Peyer's patch (tissue), 4 donors: Measurements from ENCODE around the gene HOXD8. TPM values are rescaled to one million over a fixed set of nuclear protein-coding genes. Genes with fewer than 3 reads are reported as not detected.

Source experiments
- DNase-seq, 3 donors: peaks; one replicate each; pipeline ENCODE4 v3.0.0-alpha.2; 2017 to 2019
- H3K27ac ChIP-seq, 4 donors: fragments of 200-600 bp; sonication (generic); one replicate each; pipeline ENCODE4 v1.5.1; 2016 to 2019
- H3K27me3 ChIP-seq, 2 donors: fragments of 200-600 bp; sonication (generic); one replicate each; pipeline ENCODE4 v1.5.1; 2019
- H3K36me3 ChIP-seq, 3 donors: fragments of 200-600 bp; sonication (generic); one replicate each; pipeline ENCODE4 v1.5.1; 2016 to 2019
- H3K4me1 ChIP-seq, 4 donors: fragments of 200-600 bp; sonication (generic); one replicate each; pipeline ENCODE4 v1.5.1; 2016 to 2019
- H3K4me3 ChIP-seq, 4 donors: fragments of 200-600 bp; sonication (generic); 1 replicate in 3 of 4; 2 replicates in 1 of 4; pipeline ENCODE4 v1.5.1; 2016 to 2019; ENCODE audit warnings: mild to moderate bottlenecking in 1 of 4
- H3K9me3 ChIP-seq, 4 donors: fragments of 200-600 bp; sonication (generic); one replicate each; pipeline ENCODE4 v1.5.1; 2016 to 2019; ENCODE audit warnings: mild to moderate bottlenecking in 1 of 4
- POLR2A ChIP-seq, 2 donors: fragments of 450-650 bp; IDR thresholded peaks; one replicate each; pipeline ENCODE4 v1.5.1; 2017; ENCODE audit warnings: antibody characterized with exemption in 2 of 2, mild to moderate bottlenecking in 2 of 2, moderate library complexity in 2 of 2
- total RNA-seq, 4 donors: library from RNA; depleted of rRNA; stranded (reverse); fragments of >200 nt; gene quantifications; one replicate each; pipeline ENCODE4 v1.1.0, GENCODE V29; 2016
- TF ChIP-seq, protein P1 (sequence below), 6 experiments: fragments of 450-650 bp in 4 of 6; fragments of 200-600 bp in 2 of 6; sonication (generic) in 1 of 6; IDR thresholded peaks; one replicate each; pipeline ENCODE4 v1.5.1; 2017 to 2019; ENCODE audit warnings: antibody characterized with exemption in 6 of 6, mild to moderate bottlenecking in 3 of 6, moderate library complexity in 1 of 6

Gene HOXD8
- total RNA-seq, 4 donors from 2014 or later = 3.3 to 9.1 (median 5.0) TPM

- no peak within 1 kb of the TSS for H3K4me3 ChIP-seq
- DNase-seq = peak in 1 of 3 donors; percentile 44
- H3K9me3 ChIP-seq = no peaks in the 10 kb centered on the region
- H3K36me3 ChIP-seq = no peaks in the 10 kb centered on the region
- H3K27me3 ChIP-seq = peaks cover 0 to 93% of the 10 kb centered on the region in 2 donors
- H3K4me1 ChIP-seq = peaks cover 0 to 30% (median 0%) of the 10 kb centered on the region in 4 donors
- no peak within 1 kb of the TSS for H3K27ac ChIP-seq
- no peak for TF ChIP-seq POLR2A (IDR thresholded peaks at IDR 0.05)
- TF ChIP-seq, protein P1, sequence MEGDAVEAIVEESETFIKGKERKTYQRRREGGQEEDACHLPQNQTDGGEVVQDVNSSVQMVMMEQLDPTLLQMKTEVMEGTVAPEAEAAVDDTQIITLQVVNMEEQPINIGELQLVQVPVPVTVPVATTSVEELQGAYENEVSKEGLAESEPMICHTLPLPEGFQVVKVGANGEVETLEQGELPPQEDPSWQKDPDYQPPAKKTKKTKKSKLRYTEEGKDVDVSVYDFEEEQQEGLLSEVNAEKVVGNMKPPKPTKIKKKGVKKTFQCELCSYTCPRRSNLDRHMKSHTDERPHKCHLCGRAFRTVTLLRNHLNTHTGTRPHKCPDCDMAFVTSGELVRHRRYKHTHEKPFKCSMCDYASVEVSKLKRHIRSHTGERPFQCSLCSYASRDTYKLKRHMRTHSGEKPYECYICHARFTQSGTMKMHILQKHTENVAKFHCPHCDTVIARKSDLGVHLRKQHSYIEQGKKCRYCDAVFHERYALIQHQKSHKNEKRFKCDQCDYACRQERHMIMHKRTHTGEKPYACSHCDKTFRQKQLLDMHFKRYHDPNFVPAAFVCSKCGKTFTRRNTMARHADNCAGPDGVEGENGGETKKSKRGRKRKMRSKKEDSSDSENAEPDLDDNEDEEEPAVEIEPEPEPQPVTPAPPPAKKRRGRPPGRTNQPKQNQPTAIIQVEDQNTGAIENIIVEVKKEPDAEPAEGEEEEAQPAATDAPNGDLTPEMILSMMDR (IDR thresholded peaks at IDR 0.05) = no peak
Observed at GRCh38 chr2:176099728-176100546, 29.6 kb upstream of the HOXD8 start, which contains the start of gene HOXD12. TSS of gene HOXD12 (plus strand) at chr2:176099795. CDS start at chr2:176099802, 7 bp downstream.

- peaks cover 0 to 31% (median 0%) of the 10 kb centered on the region in 4 donors for H3K4me1 ChIP-seq
- TF ChIP-seq, protein P1 (IDR thresholded peaks at IDR 0.05) = no peak
- no peak for TF ChIP-seq POLR2A (IDR thresholded peaks at IDR 0.05)
- no peak for DNase-seq
Observed at GRCh38 chr2:176100547-176101140, 28.9 kb upstream of the HOXD8 start.

DNA sequence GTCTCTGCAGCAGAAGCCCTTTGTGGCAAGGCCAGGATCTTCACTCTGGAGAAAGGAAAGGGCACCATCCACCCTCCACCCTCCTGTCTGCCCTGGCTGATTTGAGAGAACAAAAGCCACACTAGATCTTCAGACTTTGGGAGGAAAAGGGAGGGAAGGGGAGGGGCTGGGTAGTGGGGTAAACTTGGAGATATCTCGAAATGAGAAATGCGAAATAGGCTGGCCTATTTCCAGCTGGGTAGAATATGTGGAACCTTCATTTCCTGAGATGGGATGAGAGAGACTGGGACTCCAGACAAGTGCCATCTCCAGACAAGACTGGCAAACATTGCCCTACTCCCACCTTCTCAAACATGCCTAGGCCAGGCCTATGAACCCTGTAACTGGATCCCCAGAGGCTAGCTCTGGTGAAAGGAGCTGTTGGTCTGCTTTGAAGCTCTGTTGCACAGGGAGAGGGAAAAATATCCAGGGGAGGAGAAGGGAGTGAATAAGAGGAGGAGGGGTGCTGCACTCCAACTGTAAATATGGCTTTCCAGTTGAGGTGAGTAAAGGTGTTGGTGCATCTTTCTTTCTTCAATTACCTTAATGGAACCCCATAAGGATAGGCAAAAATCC, 28.2 kb upstream of the HOXD8 start:
- peaks cover 0 to 30% (median 0%) of the 10 kb centered on the region in 4 donors for H3K4me1 ChIP-seq
- H3K9me3 ChIP-seq = no peaks in the 10 kb centered on the region
- no peaks in the 10 kb centered on the region for H3K36me3 ChIP-seq
- H3K27me3 ChIP-seq = peaks cover 0 to 92% of the 10 kb centered on the region in 2 donors
- no peak for DNase-seq
- no peak overlapping the region for H3K27ac ChIP-seq
- TF ChIP-seq, protein P1 (IDR thresholded peaks at IDR 0.05) = no peak
- TF ChIP-seq POLR2A (IDR thresholded peaks at IDR 0.05) = no peak
- H3K4me3 ChIP-seq = no peak overlapping the region

More at GRCh38 chr2:176100547-176101140, 28.9 kb upstream of the HOXD8 start:
- Histone ChIP-seq H3K27ac (no peak overlapping the region), H3K36me3 (no peaks in the 10 kb centered on the region), H3K9me3 (no peaks in the 10 kb centered on the region), H3K27me3 (peaks cover 0 to 93% of the 10 kb centered on the region in 2 donors), H3K4me3 (no peak overlapping the region)

DNA sequence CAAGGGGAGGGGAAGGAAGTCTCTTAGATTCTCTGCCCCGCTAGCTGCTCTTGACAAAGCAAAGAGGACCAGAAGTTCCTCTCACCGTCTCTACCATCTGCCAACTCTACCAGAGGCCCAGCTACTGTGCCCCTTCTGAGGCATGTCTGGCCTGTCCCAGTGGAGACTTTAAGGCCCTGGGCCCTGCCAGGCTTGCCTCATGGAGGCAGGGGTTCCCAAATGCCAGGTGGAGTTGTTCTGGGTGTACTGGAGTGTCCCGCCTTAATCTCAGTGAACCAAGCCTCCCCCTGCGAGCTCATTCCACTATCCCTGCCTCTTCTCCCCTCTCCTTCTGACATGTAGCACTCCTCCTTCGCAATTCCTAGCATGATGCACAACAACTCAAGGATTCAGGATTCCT, 27.7 kb upstream of the HOXD8 start:
- H3K4me3 ChIP-seq = no peak overlapping the region
- peaks cover 0 to 29% (median 0%) of the 10 kb centered on the region in 4 donors for H3K4me1 ChIP-seq
- no peak overlapping the region for H3K27ac ChIP-seq
- no peak for DNase-seq
- H3K9me3 ChIP-seq = peaks cover 0 to 4% (median 0%) of the 10 kb centered on the region in 4 donors
- TF ChIP-seq, protein P1 (IDR thresholded peaks at IDR 0.05) = no peak
- TF ChIP-seq POLR2A (IDR thresholded peaks at IDR 0.05) = no peak
- no peaks in the 10 kb centered on the region for H3K36me3 ChIP-seq
- H3K27me3 ChIP-seq = peaks cover 0 to 92% of the 10 kb centered on the region in 2 donors

DNA sequence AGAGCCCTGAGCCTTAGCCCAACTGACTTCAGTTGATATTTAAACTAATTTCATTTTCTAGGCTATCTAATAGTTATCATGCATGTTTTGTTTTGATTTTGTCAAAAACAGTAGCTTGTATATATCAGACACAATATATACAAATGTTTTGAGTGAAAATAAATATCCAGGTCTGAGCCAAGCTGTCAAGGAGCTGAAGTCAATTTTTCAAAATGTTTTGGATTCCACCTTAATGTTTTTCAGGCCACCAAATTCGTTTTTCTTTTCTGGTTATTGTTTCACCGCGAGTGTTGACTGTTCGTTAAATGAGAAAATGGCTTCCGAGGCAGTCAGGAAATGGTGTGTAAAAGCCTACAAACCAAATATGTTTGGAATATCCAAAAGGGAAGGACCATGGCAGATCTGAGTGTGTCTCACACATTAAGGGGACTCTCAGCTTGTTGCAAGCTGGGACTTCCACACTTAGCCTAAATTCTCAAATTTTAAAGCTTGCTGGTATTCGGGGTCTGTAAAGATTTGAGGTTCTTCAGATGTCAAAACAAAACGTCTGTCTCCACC, 27.1 kb upstream of the HOXD8 start:
- DNase-seq = no peak
- no peak overlapping the region for H3K27ac ChIP-seq
- peaks cover 0 to 29% (median 0%) of the 10 kb centered on the region in 4 donors for H3K4me1 ChIP-seq
- H3K4me3 ChIP-seq = no peak overlapping the region
- H3K36me3 ChIP-seq = no peaks in the 10 kb centered on the region
- no peak for TF ChIP-seq POLR2A (IDR thresholded peaks at IDR 0.05)
- TF ChIP-seq, protein P1 (IDR thresholded peaks at IDR 0.05) = no peak
- H3K27me3 ChIP-seq = peaks cover 0 to 90% of the 10 kb centered on the region in 2 donors
- H3K9me3 ChIP-seq = peaks cover 0 to 5% (median 0%) of the 10 kb centered on the region in 4 donors
